Mesenchymal stem cell (in vitro differentiated cells and primary cell): ENCODE data around the gene MMP2.

Experiments
- DNase-seq: peaks from one replicate; pipeline ENCODE4 v3.0.0-alpha.2; 2013
- H2AFZ ChIP-seq: one replicate; pipeline ENCODE4 v1.6.1; 2013; ENCODE audit warnings: low read depth, mild to moderate bottlenecking, control low read depth, inconsistent platforms, low read length, moderate library complexity
- H2AK5ac ChIP-seq: 2 replicates; pipeline ENCODE4 v1.6.1; 2013; ENCODE audit warnings: low read length, moderate library complexity, mild to moderate bottlenecking, inconsistent platforms; ENCODE audit not compliant: severe bottlenecking
- H2BK120ac ChIP-seq: one replicate; pipeline ENCODE4 v1.6.1; 2013; ENCODE audit warnings: low read depth, mild to moderate bottlenecking, inconsistent platforms, low read length, moderate library complexity
- H2BK12ac ChIP-seq, 2 experiments: one replicate each; pipeline ENCODE4 v1.6.1; 2013; ENCODE audit warnings: inconsistent platforms in 2 of 2, low read length in 2 of 2, mild to moderate bottlenecking in 2 of 2, moderate library complexity in 2 of 2, control low read depth in 1 of 2
- H2BK15ac ChIP-seq: one replicate; pipeline ENCODE4 v1.6.1; 2013; ENCODE audit warnings: mild to moderate bottlenecking, low read depth, inconsistent platforms; ENCODE audit not compliant: poor library complexity, severe bottlenecking
- H2BK5ac ChIP-seq: 2 replicates; pipeline ENCODE4 v1.6.1; 2013; ENCODE audit warnings: low read depth, mild to moderate bottlenecking, low read length, control low read depth, inconsistent platforms; ENCODE audit not compliant: poor library complexity, severe bottlenecking
- H3K14ac ChIP-seq, 2 experiments: one replicate each; pipeline ENCODE4 v1.6.1; 2013; ENCODE audit warnings: inconsistent platforms in 2 of 2, low read length in 2 of 2, control low read depth in 1 of 2, mild to moderate bottlenecking in 1 of 2, moderate library complexity in 1 of 2
- H3K18ac ChIP-seq, 2 experiments: one replicate each; pipeline ENCODE4 v1.6.1; 2013; ENCODE audit warnings: inconsistent platforms in 2 of 2, low read length in 2 of 2, control low read depth in 1 of 2, low read depth in 1 of 2, mild to moderate bottlenecking in 1 of 2
- H3K23ac ChIP-seq, 2 experiments: one replicate each; pipeline ENCODE4 v1.6.1; 2013; ENCODE audit warnings: inconsistent platforms in 2 of 2, low read length in 2 of 2, mild to moderate bottlenecking in 2 of 2, moderate library complexity in 2 of 2, control low read depth in 1 of 2
- H3K27ac ChIP-seq: 2 replicates; pipeline ENCODE4 v1.5.1; 2013; ENCODE audit warnings: mild to moderate bottlenecking, moderate library complexity, low read length, control low read depth, inconsistent platforms; ENCODE audit not compliant: poor library complexity, severe bottlenecking
- H3K27me3 ChIP-seq, 2 experiments: 2 replicates each; pipeline versions ENCODE4 v1.6.1 to v1.7.0; 2013; ENCODE audit warnings: low read length in 2 of 2, mild to moderate bottlenecking in 2 of 2, moderate library complexity in 2 of 2, control low read depth in 1 of 2, inconsistent platforms in 1 of 2; ENCODE audit not compliant: control insufficient read depth in 1 of 2, insufficient read depth in 1 of 2
- H3K36me3 ChIP-seq, 2 experiments: 2 replicates each; pipeline versions ENCODE4 v1.6.1 to v1.7.0; 2013; ENCODE audit warnings: low read length in 2 of 2, control low read depth in 1 of 2, inconsistent platforms in 1 of 2, low read depth in 1 of 2, mild to moderate bottlenecking in 1 of 2; ENCODE audit not compliant: insufficient read depth in 2 of 2, control insufficient read depth in 1 of 2
- H3K4ac ChIP-seq, 2 experiments: one replicate each; pipeline ENCODE4 v1.6.1; 2013; ENCODE audit warnings: inconsistent platforms in 2 of 2, low read length in 2 of 2, mild to moderate bottlenecking in 2 of 2, moderate library complexity in 2 of 2, control low read depth in 1 of 2, low read depth in 1 of 2
- H3K4me1 ChIP-seq: 2 replicates; pipeline ENCODE4 v1.6.1; 2013; ENCODE audit warnings: low read depth, low read length, control low read depth; ENCODE audit not compliant: control insufficient read depth, insufficient read depth
- H3K4me2 ChIP-seq: 2 replicates; pipeline ENCODE4 v1.6.1; 2013; ENCODE audit warnings: low read length, mild to moderate bottlenecking, inconsistent platforms; ENCODE audit not compliant: poor library complexity, severe bottlenecking
- H3K4me3 ChIP-seq, 2 experiments: 2 replicates each; pipeline versions ENCODE4 v1.5.1 to v1.7.0; 2013; ENCODE audit warnings: low read length in 2 of 2, mild to moderate bottlenecking in 2 of 2, control low read depth in 1 of 2, low read depth in 1 of 2; ENCODE audit not compliant: insufficient read depth in 1 of 2
- H3K79me1 ChIP-seq: replicated peaks from 2 replicates; pipeline ENCODE4 v1.6.1; 2013; ENCODE audit warnings: mild to moderate bottlenecking, control low read depth, low read length, inconsistent platforms; ENCODE audit not compliant: poor library complexity, severe bottlenecking
- H3K9ac ChIP-seq: 2 replicates; pipeline ENCODE4 v1.7.0; 2013; ENCODE audit warnings: mild to moderate bottlenecking, low read length, moderate library complexity
- H3K9me3 ChIP-seq: 2 replicates; pipeline ENCODE4 v1.7.0; 2013; ENCODE audit warnings: mild to moderate bottlenecking, low read length; ENCODE audit not compliant: control insufficient read depth
- H4K8ac ChIP-seq: one replicate; pipeline ENCODE4 v1.6.1; 2013; ENCODE audit warnings: inconsistent platforms, mild to moderate bottlenecking, low read length, moderate library complexity
- H4K91ac ChIP-seq: one replicate; pipeline ENCODE4 v1.6.1; 2013; ENCODE audit warnings: mild to moderate bottlenecking, low read length, inconsistent platforms
- WGBS: methylation state at CpG from one replicate; pipeline ENCODE4 v1.1.7; 2013; ENCODE audit warnings: mixed read lengths; 5-methylcytosine and 5-hydroxymethylcytosine counted together

The MMP2 gene

DNA sequence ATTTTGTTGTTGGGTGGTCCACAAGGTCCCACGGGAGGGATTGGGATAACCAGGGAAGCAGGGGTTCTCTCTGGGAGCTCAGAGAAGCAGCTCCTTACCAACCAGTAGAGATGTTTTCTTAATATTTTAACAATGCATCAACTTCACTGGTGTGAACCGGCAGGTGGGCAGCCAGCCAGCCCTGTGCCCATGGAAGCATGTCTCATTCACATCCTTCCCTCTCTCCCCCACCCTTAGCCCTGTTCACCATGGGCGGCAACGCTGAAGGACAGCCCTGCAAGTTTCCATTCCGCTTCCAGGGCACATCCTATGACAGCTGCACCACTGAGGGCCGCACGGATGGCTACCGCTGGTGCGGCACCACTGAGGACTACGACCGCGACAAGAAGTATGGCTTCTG, 9.3 kb downstream of the MMP2 start:
- H3K4me3 ChIP-seq: peak overlapping the region in 1 of 2 experiments; percentile 21
- H2AFZ ChIP-seq: no peak overlapping the region
- no peak overlapping the region for H3K23ac ChIP-seq
- H3K27me3 ChIP-seq: no peaks in the 10 kb centered on the region
- H3K9ac ChIP-seq: peak overlapping the region; percentile 99
- H3K14ac ChIP-seq: no peak overlapping the region
- H3K4me1 ChIP-seq: peaks cover 5% of the 10 kb centered on the region
- H3K4ac ChIP-seq: no peak overlapping the region
- no peak overlapping the region for H4K8ac ChIP-seq
- H2BK120ac ChIP-seq: no peak overlapping the region
- peaks cover 2% of the 10 kb centered on the region for H3K79me1 ChIP-seq
- H3K27ac ChIP-seq: no peak overlapping the region
- no peak overlapping the region for H3K4me2 ChIP-seq
- H3K9me3 ChIP-seq: no peaks in the 10 kb centered on the region
- no peak for DNase-seq
- H3K36me3 ChIP-seq: peaks cover 75 to 93% of the 10 kb centered on the region in 2 experiments
- no peak overlapping the region for H2BK12ac ChIP-seq
- no peak overlapping the region for H2BK15ac ChIP-seq
- H3K18ac ChIP-seq: no peak overlapping the region
- H2BK5ac ChIP-seq: no peak overlapping the region
- H2AK5ac ChIP-seq: no peak overlapping the region
- no peak overlapping the region for H4K91ac ChIP-seq
- WGBS: 96% methylated on average over 12 of the region's 12 CpGs

DNA sequence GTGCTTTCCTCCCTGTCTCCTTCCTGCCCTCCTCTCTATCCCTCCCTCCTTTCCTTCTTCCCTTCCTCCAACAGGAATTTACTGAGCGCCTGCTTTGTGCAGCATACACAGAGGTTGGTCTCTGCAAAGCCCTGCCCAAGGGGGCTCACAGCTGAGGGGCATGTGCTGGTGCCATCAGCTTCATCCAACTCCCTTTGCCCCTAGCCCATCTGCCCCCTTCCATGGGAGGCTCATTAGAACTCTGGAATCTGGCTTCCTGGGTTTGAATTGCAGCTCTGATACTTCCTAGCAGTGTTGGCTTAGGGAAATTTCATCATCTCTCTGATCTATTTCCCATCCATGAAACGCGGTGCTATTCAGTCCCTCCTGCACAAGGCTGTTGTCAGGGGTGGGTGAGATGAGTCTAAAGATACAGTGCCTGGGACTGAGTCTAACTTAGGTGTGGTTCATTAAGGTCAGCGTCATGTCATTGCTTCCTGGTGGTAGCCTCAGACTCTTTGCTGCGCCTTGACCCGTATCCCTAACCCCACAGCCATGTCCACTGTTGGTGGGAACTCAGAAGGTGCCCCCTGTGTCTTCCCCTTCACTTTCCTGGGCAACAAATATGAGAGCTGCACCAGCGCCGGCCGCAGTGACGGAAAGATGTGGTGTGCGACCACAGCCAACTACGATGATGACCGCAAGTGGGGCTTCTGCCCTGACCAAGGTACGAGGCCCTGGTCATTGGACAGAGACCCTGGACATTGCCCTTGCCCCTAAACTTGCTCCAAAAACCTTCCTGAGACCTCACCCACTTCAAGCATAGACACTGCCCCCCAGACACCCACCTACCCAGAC, 10.3 kb downstream of the MMP2 start:
- Histone ChIP-seq H4K91ac (no peak overlapping the region), H2BK120ac (no peak overlapping the region), H2AK5ac (no peak overlapping the region), H3K4me1 (peaks cover 5% of the 10 kb centered on the region), H2BK15ac (no peak overlapping the region), H2BK5ac (no peak overlapping the region), H3K4me2 (no peak overlapping the region), H2BK12ac (no peak overlapping the region), H3K4me3 (peak overlapping the region in 1 of 2 experiments; percentile 21), H3K36me3 (peaks cover 67 to 93% of the 10 kb centered on the region in 2 experiments), H3K23ac (no peak overlapping the region), H3K9me3 (no peaks in the 10 kb centered on the region), H3K18ac (no peak overlapping the region), H3K14ac (no peak overlapping the region), H3K9ac (peak overlapping the region; percentile 99), H3K27ac (no peak overlapping the region), H3K4ac (no peak overlapping the region), H2AFZ (no peak overlapping the region), H3K27me3 (no peaks in the 10 kb centered on the region), H4K8ac (no peak overlapping the region), H3K79me1 (no peaks in the 10 kb centered on the region)
- WGBS: 99% methylated on average over 14 of the region's 14 CpGs
- no peak for DNase-seq

DNA sequence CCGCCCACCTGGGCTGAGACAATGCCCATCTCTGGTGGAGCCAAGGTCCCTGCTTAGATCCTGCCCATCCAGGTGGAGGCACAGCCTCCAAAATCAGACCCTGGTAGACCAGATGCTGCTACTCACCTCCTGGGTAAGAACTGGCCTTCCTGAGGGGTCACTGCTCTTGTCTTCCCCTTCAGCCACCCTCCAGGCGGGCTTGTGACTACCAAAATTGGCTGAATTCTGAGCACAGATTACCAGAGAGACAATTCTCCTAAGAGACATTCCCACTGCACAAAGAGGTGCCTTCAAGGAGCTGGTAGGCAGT, 10.9 kb downstream of the MMP2 start:
- H3K4me3 ChIP-seq: no peak overlapping the region
- H2BK15ac ChIP-seq: no peak overlapping the region
- no peak overlapping the region for H3K27ac ChIP-seq
- WGBS: 96% methylated on average over 2 of the region's 2 CpGs
- H3K9ac ChIP-seq: peak overlapping the region; percentile 99
- H2BK5ac ChIP-seq: no peak overlapping the region
- H3K4me2 ChIP-seq: no peak overlapping the region
- peaks cover 6% of the 10 kb centered on the region for H3K4me1 ChIP-seq
- H4K8ac ChIP-seq: no peak overlapping the region
- H3K23ac ChIP-seq: no peak overlapping the region
- no peak overlapping the region for H3K14ac ChIP-seq
- no peak overlapping the region for H3K4ac ChIP-seq
- DNase-seq: no peak
- H2BK120ac ChIP-seq: no peak overlapping the region
- H3K18ac ChIP-seq: no peak overlapping the region
- no peak overlapping the region for H4K91ac ChIP-seq
- no peak overlapping the region for H2AFZ ChIP-seq
- peaks cover 62 to 93% of the 10 kb centered on the region in 2 experiments for H3K36me3 ChIP-seq
- no peaks in the 10 kb centered on the region for H3K9me3 ChIP-seq
- peaks cover 1% of the 10 kb centered on the region for H3K79me1 ChIP-seq
- no peaks in the 10 kb centered on the region for H3K27me3 ChIP-seq
- H2AK5ac ChIP-seq: no peak overlapping the region
- H2BK12ac ChIP-seq: no peak overlapping the region

DNA sequence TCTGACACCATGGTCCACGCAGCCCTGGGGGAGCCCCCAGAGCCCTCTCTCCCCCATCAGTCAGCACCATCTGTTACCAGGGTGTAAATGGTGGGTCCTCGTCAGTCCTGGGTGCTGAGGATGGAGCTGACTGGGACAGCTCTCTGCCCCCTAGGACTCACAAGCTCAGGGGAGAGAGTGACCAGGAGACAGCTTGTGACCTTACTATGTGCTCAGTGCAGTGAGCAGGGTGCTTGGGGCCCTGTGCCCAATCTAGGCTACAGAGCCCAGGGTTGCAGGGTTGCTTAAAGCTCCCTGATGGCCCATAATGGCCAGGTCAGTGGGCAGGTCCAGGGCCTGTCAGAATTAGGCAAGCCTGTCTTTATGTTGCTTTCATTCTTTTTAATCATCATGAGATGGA, 11.3 kb downstream of the MMP2 start:
- Histone ChIP-seq H3K27me3 (no peaks in the 10 kb centered on the region), H3K27ac (no peak overlapping the region), H3K4ac (no peak overlapping the region), H2BK12ac (no peak overlapping the region), H3K14ac (no peak overlapping the region), H3K9ac (peak overlapping the region; percentile 99), H3K18ac (no peak overlapping the region), H4K8ac (no peak overlapping the region), H2BK5ac (no peak overlapping the region), H2BK120ac (no peak overlapping the region), H2BK15ac (no peak overlapping the region), H2AFZ (no peak overlapping the region), H3K79me1 (peaks cover 1% of the 10 kb centered on the region), H3K4me1 (peaks cover 7% of the 10 kb centered on the region), H3K23ac (no peak overlapping the region), H2AK5ac (no peak overlapping the region), H4K91ac (no peak overlapping the region), H3K9me3 (no peaks in the 10 kb centered on the region), H3K4me2 (no peak overlapping the region), H3K36me3 (peaks cover 58 to 93% of the 10 kb centered on the region in 2 experiments), H3K4me3 (no peak overlapping the region)
- WGBS: 100% methylated on average over 2 of the region's 2 CpGs
- no peak for DNase-seq
